Measurements from ENCODE around the gene FAM43A.

DNA sequence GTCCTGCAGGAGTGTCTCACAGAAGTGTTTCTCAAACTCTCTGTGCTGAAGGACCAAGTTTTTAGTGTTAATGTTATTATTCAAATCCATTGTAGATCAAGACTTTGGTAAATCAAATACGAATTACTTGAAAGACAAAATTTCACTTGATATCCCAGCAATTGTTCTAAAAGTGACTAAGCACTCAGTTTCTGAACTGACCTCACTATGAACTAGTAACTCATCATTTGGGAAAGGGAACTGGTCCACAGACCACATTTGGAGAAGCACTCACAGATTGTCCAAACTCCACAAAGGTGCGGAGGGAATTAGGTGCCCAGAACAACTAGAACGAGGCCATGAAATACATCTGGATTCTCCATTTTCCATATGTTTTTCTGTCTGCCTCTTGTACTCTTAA lies 25.6 kb downstream of the FAM43A start:
- TF ChIP-seq, protein P1, sequence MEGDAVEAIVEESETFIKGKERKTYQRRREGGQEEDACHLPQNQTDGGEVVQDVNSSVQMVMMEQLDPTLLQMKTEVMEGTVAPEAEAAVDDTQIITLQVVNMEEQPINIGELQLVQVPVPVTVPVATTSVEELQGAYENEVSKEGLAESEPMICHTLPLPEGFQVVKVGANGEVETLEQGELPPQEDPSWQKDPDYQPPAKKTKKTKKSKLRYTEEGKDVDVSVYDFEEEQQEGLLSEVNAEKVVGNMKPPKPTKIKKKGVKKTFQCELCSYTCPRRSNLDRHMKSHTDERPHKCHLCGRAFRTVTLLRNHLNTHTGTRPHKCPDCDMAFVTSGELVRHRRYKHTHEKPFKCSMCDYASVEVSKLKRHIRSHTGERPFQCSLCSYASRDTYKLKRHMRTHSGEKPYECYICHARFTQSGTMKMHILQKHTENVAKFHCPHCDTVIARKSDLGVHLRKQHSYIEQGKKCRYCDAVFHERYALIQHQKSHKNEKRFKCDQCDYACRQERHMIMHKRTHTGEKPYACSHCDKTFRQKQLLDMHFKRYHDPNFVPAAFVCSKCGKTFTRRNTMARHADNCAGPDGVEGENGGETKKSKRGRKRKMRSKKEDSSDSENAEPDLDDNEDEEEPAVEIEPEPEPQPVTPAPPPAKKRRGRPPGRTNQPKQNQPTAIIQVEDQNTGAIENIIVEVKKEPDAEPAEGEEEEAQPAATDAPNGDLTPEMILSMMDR (IDR thresholded peaks at IDR 0.05) = no peak
- no peak for TF ChIP-seq POLR2A (IDR thresholded peaks at IDR 0.05)

Measured in esophagus squamous epithelium (tissue), 4 donors.